SK-N-MC (cell line): ENCODE measurements around the gene ADGRA1.

Experiments used
- DNase-seq: peaks from one replicate; pipeline ENCODE4 v3.0.0-alpha.2; 2011; ENCODE audit warnings: low read depth, low spot score
- H3K27ac ChIP-seq: fragments of 200-600 bp; sonication (generic); 2 replicates; pipeline ENCODE4 v1.5.1; 2016; ENCODE audit warnings: mixed run types
- H3K36me3 ChIP-seq: fragments of 200-600 bp; sonication (generic); 2 replicates; pipeline ENCODE4 v1.6.1; 2017; ENCODE audit warnings: antibody characterized with exemption, low read length, mixed read lengths; ENCODE audit not compliant: insufficient read depth
- H3K4me3 ChIP-seq: fragments of 200-600 bp; sonication (generic); 2 replicates; pipeline ENCODE4 v1.5.1; 2016
- H3K9ac ChIP-seq: fragments of 200-600 bp; sonication (generic); 2 replicates; pipeline ENCODE4 v1.8.0; 2017; ENCODE audit warnings: mixed run types, mixed read lengths; ENCODE audit not compliant: insufficient read length
- H3K9me3 ChIP-seq: fragments of 200-600 bp; sonication (generic); 2 replicates; pipeline ENCODE4 v1.6.1; 2017; ENCODE audit warnings: low read depth, mild to moderate bottlenecking, antibody characterized with exemption, low read length, moderate library complexity, mixed read lengths
- EZH2 ChIP-seq: fragments of 200-600 bp; sonication (generic); IDR thresholded peaks from one replicate; pipeline ENCODE4 v1.6.1; 2017; ENCODE audit warnings: antibody characterized with exemption
- FOXP2 ChIP-seq: optimal IDR thresholded peaks from 2 replicates; pipeline ENCODE3; 2011; ENCODE audit warnings: mild to moderate bottlenecking, moderate library complexity; ENCODE audit not compliant: insufficient read depth; ENCODE audit errors: extremely low read length, control extremely low read depth
- POLR2AphosphoS5 ChIP-seq: IDR thresholded peaks from 2 replicates; pipeline ENCODE4 v1.6.1; 2012; ENCODE audit warnings: mild to moderate bottlenecking, low read depth, low read length, borderline replicate concordance

The ADGRA1 gene

GRCh38 chr10:133113847-133114246 is 26.1 kb downstream of the ADGRA1 start:
- no peak overlapping the region for H3K9ac ChIP-seq
- no peaks in the 10 kb centered on the region for H3K9me3 ChIP-seq
- no peaks in the 10 kb centered on the region for H3K36me3 ChIP-seq
- no peak overlapping the region for H3K4me3 ChIP-seq
- TF ChIP-seq EZH2 (no peak), FOXP2 (no peak), POLR2AphosphoS5 (no peak)
- no peak overlapping the region for H3K27ac ChIP-seq
- DNase-seq, result no peak

- Histone ChIP-seq H3K4me3 (no peak overlapping the region), H3K9me3 (no peaks in the 10 kb centered on the region), H3K9ac (no peak overlapping the region), H3K36me3 (no peaks in the 10 kb centered on the region), H3K27ac (no peak overlapping the region)
- no peak for DNase-seq
- TF ChIP-seq EZH2, result no peak
- TF ChIP-seq FOXP2, result no peak
- no peak for TF ChIP-seq POLR2AphosphoS5
Measured at GRCh38 chr10:133114251-133114650, 26.5 kb downstream of the ADGRA1 start.

- DNase-seq, result no peak
- no peak for TF ChIP-seq FOXP2
- no peak for TF ChIP-seq EZH2
- Histone ChIP-seq H3K27ac (no peak overlapping the region), H3K36me3 (no peaks in the 10 kb centered on the region), H3K9me3 (no peaks in the 10 kb centered on the region), H3K4me3 (no peak overlapping the region), H3K9ac (no peak overlapping the region)
Measured at GRCh38 chr10:133114726-133115452, 27.2 kb downstream of the ADGRA1 start.

GRCh38 chr10:133115453-133115842 is 27.7 kb downstream of the ADGRA1 start:
- Histone ChIP-seq H3K4me3 (no peak overlapping the region), H3K9me3 (no peaks in the 10 kb centered on the region), H3K27ac (no peak overlapping the region), H3K36me3 (no peaks in the 10 kb centered on the region), H3K9ac (no peak overlapping the region)
- no peak for DNase-seq
- TF ChIP-seq EZH2 (no peak), FOXP2 (no peak), POLR2AphosphoS5 (no peak)

- DNase-seq, result no peak
- H3K9me3 ChIP-seq, result no peaks in the 10 kb centered on the region
- H3K9ac ChIP-seq, result no peak overlapping the region
- no peak overlapping the region for H3K27ac ChIP-seq
- no peaks in the 10 kb centered on the region for H3K36me3 ChIP-seq
- H3K4me3 ChIP-seq, result no peak overlapping the region
- TF ChIP-seq POLR2AphosphoS5 (no peak), FOXP2 (no peak), EZH2 (no peak)
Measured at GRCh38 chr10:133115976-133116375, 28.3 kb downstream of the ADGRA1 start.

- no peak overlapping the region for H3K9ac ChIP-seq
- H3K9me3 ChIP-seq, result no peaks in the 10 kb centered on the region
- TF ChIP-seq EZH2 (no peak), FOXP2 (no peak), POLR2AphosphoS5 (no peak)
- H3K4me3 ChIP-seq, result no peak overlapping the region
- no peak overlapping the region for H3K27ac ChIP-seq
- no peaks in the 10 kb centered on the region for H3K36me3 ChIP-seq
- DNase-seq, result no peak
Measured at GRCh38 chr10:133116455-133116854, 28.7 kb downstream of the ADGRA1 start.

- Histone ChIP-seq H3K27ac (no peak overlapping the region), H3K9ac (no peak overlapping the region), H3K9me3 (no peaks in the 10 kb centered on the region), H3K36me3 (no peaks in the 10 kb centered on the region), H3K4me3 (no peak overlapping the region)
- DNase-seq, result no peak
- TF ChIP-seq FOXP2, result no peak
- TF ChIP-seq POLR2AphosphoS5, result no peak
- TF ChIP-seq EZH2, result no peak
Measured at GRCh38 chr10:133117036-133117687, 29.4 kb downstream of the ADGRA1 start.

GRCh38 chr10:133117688-133118071 is 30.0 kb downstream of the ADGRA1 start:
- no peak overlapping the region for H3K4me3 ChIP-seq
- TF ChIP-seq FOXP2 (no peak), EZH2 (no peak), POLR2AphosphoS5 (no peak)
- no peak overlapping the region for H3K27ac ChIP-seq
- no peaks in the 10 kb centered on the region for H3K9me3 ChIP-seq
- no peaks in the 10 kb centered on the region for H3K36me3 ChIP-seq
- no peak overlapping the region for H3K9ac ChIP-seq
- no peak for DNase-seq

GRCh38 chr10:133121479-133121878 is 33.8 kb downstream of the ADGRA1 start:
- TF ChIP-seq POLR2AphosphoS5, result no peak
- TF ChIP-seq EZH2, result no peak
- no peak for TF ChIP-seq FOXP2
- Histone ChIP-seq H3K4me3 (no peak overlapping the region), H3K27ac (no peak overlapping the region)

More at GRCh38 chr10:133121479-133121878, 33.8 kb downstream of the ADGRA1 start:
- Histone ChIP-seq H3K9me3 (no peaks in the 10 kb centered on the region), H3K36me3 (no peaks in the 10 kb centered on the region), H3K9ac (no peak overlapping the region)
- DNase-seq, result no peak
